WI38 (cell line): Measurements from ENCODE around the gene UBE2E1.
"Not testable (repeated sequence)": the region's sequence is repeated elsewhere in the genome, so short reads cannot be mapped to it uniquely, and the experiment has no call there.

Experiments
- H3K4me3 ChIP-seq: 2 replicates; pipeline ENCODE4 v1.5.1; 2011; ENCODE audit warnings: low read depth, mild to moderate bottlenecking, control low read depth, low read length
- CTCF ChIP-seq: IDR thresholded peaks from 2 replicates; pipeline ENCODE4 v1.5.1; 2012; ENCODE audit warnings: low read depth, mild to moderate bottlenecking, control low read depth, low read length

The UBE2E1 gene

DNA sequence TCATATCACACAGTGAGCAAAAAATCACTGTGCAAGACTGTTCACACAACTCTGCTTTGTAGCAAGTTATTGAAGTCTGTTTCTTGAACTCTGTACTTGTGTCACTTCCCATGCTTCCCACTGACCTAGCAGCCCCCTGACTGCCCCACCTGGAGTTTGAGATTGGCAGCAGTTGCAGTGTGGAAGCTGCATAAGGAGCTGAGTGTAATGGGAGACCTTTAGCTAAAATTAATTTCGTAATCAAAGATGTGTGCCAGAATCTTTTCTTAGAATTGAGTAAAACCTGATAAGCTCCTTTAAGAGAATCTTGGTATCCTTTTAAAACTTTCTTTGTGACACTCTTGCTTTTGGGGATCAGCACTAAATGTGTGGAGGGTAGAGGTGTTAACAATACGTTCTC lies 68.2 kb downstream of the UBE2E1 start:
- TF ChIP-seq CTCF, result no peak

GRCh38 chr3:23874359-23875112 lies 68.8 kb downstream of the UBE2E1 start:
- no peak for TF ChIP-seq CTCF
- H3K4me3 ChIP-seq, result no peak overlapping the region

More for the DNA sequence above, 68.2 kb downstream of the UBE2E1 start:
- H3K4me3 ChIP-seq, result no peak overlapping the region

DNA sequence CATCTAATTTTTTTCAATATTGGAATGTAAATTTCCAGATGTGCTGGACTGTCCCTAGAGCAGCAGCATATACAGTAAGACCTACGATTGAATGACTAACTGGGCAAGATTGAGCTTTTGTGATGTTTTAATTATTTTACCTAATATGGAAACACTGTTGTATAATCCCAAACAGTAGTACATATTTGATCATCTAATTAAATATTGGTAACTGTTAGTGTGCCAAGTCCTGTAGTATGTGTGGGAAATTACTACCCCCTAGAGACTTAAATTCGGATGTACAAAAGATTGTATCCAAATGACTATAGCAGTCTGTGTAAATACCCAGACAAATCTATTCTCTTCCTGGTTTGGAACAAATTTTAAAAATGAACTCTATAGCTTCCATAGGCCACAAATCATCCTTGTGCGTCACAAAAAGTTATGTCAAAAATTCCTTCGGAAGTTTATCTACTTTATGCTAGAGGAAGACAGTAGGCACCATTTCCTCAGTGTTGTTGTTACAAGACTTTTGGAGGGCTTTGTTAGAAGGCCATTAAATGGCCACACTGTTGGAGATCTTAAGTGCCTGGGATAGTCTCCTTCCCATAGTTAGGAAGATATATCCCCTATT lies 69.5 kb downstream of the UBE2E1 start:
- no peak for TF ChIP-seq CTCF
- H3K4me3 ChIP-seq, result no peak overlapping the region

GRCh38 chr3:23876923-23877322 lies 71.2 kb downstream of the UBE2E1 start:
- no peak for TF ChIP-seq CTCF
- no peak overlapping the region for H3K4me3 ChIP-seq

- no peak overlapping the region for H3K4me3 ChIP-seq
Measured at GRCh38 chr3:23877329-23877980, 71.7 kb downstream of the UBE2E1 start.

DNA sequence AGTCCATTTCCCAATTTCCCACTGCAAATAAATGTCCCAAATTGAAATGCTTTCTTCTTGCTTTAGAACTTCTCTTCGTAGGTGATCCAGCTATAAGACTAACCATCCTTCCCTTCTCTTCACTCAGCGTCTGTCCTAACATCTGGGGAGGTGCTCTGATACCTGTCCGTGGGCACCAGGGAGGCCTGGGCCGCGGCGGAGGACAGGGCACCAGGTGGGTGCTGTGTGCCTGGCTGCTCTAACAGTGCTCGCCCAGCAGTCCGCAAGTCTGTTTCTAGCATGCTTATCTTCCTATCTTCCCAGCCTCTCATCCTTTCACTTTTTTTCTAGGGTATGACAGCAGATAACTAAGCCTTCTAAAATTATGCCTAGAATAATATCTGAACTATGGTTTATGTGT lies 73.7 kb downstream of the UBE2E1 start:
- TF ChIP-seq CTCF, result no peak
- H3K4me3 ChIP-seq, result no peak overlapping the region

More at GRCh38 chr3:23877329-23877980, 71.7 kb downstream of the UBE2E1 start:
- TF ChIP-seq CTCF, result no peak

DNA sequence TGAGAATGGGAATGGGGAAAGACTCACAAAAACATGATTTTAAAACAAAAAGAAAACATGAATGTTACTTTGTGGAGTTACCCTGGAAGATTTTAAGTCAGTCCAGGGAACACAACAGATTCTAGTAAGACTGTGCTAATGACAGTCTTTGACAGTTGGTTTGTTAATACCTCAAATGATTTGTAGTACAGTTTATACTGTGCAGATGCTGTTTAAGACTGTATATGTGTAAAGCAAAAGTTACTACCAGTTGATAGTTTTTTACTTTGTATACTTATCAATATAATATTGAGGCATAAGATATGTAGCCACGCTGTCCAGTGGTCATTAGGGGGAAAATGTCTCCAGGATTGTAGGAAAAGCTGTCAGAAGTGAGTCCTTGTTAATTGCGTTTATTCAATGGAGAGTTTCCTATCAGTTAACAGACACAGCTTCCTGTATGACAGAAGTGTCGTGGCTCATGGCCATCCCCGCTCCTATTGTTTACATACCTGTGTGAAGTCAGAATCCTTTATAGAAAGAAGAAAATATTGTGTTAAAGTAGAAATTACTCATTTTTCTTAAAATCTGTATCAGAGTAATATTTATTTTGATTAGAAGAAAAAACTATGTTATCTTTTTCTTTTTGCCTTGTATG lies 75.1 kb downstream of the UBE2E1 start:
- TF ChIP-seq CTCF, result no peak

GRCh38 chr3:23881993-23882392 lies 76.2 kb downstream of the UBE2E1 start:
- H3K4me3 ChIP-seq, result not testable (repeated sequence)

More for the DNA sequence above, 75.1 kb downstream of the UBE2E1 start:
- no peak overlapping the region for H3K4me3 ChIP-seq
